Amygdala (tissue), 56 donors: Measurements from ENCODE around the gene BRD1.
A peak's percentile ranks its signal among the peaks of the same experiment; 100 is the strongest.
"Not testable (repeated sequence)": the region's sequence is repeated elsewhere in the genome, so short reads cannot be mapped to it uniquely, and the experiment has no call there.

Source experiments
- DNase-seq, 56 donors: peaks; one replicate each; lab custom pipeline; 2025; lab: John Stamatoyannopoulos, UW

The BRD1 gene

DNA sequence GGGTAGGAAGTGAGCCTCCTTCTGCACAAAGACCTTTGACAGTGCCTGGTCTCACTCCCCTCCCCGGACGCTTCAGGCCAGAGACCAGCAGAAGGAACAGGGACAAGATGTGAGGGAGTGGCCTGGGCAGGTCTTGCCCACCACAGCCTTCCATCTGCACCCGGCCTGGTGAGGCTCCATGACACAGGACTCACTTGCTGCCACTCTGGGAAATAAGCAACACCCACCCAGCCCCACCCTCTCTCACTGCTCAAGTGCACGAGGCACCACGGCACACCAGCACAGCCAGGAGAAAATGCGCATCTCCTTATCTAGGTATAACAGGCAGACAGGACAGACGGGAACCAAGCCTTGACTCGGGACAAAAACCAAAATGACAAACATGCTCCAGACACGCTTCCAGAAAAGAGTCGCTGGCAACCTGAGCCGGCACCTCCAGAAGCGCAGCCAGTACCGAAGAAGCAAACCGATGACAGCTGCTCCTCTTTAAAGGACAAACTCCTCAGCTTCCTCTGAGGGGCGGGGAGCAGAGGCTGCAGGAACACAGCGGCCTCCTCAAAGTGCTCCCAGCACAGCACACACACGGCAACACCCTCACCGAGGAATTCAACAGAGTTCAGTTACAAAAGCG lies 41.7 kb downstream of the BRD1 start:
- DNase-seq, result peak in 1 of 56 donors; percentile 33

DNA sequence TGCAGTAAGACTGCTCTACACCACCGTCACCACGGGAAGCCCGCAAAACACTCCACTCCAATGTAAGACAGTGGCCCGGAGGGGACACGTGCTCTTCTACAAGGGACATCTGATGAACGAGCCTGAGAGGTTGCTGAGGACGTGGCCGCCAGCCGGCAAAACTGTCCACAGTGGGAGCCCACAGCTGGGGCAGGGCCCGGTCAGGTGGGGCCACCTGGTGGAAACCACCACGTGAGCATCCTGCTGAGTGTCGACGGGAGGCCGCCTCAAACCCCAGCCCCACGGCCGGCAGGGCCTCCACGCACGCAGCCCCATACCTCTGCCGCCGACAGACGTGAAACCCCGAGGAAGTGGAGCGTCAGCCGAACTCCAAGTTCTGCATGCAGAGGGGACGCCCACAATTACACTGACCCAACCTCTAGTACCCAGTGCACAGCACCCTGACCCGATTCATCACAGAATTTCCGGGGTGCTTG lies 42.6 kb downstream of the BRD1 start:
- DNase-seq, result no peak

DNA sequence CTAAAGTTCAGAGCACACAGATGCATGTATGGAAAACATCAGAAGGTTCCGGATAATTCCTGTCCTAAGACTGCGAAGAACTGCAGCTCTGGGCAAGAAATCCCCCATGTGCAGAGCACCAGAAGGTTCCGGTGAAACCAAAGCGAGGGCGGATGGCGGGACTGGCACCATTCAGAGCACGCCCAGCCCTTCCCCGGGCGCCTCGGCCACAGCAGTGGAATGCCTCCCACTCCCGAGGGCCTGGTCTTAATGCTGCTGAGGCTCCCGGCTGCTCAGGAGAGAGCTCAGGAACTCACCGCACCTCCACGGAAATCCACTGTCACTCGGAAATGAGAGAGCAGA lies 43.1 kb downstream of the BRD1 start:
- no peak for DNase-seq

DNA sequence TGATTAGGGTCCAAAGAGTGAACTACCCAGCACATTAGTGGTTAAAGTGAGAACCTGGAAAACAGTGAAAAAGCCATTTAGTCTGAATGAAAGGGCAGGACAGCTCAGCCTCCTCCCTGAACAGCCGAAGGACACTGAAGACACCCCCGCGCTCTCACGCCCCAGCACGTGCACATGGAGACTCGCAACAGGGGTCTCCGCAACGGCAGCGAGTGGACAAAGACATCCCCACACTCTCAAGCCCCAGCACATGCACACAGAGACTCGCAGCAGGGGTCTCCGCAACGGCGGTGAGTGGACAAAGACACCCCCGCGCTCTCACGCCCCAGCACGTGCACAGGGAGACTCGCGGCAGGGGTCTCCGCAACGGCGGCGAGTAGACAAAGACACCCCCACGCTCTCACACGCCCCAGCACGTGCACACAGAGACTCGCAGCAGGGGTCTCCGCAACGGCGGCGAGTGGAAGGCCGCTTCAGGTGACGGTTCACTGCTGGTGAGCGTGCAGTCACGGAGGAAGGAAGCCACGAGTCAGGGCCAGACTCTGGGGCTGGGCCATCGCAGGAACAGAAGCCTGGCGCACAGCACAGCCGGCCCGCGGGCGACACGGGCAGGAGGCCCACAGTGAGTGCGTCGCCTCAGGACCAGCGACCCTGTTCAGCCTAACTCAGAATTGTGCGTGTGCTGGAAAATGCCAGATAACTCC lies 43.6 kb downstream of the BRD1 start:
- DNase-seq, result no peak

DNA sequence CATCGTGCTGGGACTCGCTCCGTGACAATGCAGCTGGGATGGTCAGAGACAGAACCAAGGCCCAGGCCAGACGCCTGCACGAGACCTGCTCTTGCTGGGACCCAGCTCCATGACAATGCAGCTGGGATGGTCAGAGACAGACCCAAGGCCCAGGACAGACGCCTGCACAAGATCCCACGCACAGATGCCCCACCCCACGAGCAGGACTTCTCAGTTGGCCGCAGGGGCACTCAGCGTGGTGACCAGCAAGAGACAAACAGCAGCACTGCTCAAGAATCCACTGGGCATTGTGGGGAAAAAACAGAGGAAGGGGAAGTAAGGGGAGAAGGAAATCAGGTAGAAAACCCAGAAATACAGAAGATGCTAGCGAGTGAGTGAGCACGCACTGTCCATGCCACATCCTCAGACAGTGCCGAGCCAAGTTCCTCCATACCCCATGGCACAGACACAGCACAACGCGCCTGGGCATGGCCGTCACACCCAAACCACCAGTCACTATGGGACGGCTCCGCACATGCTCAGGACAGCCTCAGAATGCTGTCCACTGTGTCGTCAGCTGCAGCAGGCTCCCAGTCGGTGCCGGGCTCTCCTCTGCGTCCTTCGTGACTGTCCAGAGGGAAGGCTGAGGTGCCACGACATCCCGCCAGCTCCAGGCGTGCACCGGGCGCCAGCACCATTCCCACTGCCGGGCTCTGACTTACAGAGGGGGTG lies 44.5 kb downstream of the BRD1 start:
- DNase-seq, result no peak

DNA sequence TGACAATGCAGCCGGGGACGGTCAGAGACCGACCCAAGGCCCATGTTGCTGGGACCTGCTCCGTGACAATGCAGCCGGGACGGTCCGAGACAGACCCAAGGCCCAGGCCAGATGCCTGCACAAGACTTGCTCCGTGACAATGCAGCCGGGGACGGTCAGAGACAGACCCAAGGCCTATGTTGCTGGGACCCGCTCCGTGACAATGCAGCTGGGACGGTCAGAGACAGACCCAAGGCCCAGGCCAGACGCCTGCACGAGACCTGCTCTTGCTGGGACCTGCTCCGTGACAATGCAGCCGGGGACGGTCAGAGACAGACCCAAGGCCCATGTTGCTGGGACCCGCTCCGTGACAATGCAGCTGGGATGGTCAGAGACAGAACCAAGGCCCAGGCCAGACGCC lies 45.8 kb downstream of the BRD1 start:
- DNase-seq, result not testable (repeated sequence)

DNA sequence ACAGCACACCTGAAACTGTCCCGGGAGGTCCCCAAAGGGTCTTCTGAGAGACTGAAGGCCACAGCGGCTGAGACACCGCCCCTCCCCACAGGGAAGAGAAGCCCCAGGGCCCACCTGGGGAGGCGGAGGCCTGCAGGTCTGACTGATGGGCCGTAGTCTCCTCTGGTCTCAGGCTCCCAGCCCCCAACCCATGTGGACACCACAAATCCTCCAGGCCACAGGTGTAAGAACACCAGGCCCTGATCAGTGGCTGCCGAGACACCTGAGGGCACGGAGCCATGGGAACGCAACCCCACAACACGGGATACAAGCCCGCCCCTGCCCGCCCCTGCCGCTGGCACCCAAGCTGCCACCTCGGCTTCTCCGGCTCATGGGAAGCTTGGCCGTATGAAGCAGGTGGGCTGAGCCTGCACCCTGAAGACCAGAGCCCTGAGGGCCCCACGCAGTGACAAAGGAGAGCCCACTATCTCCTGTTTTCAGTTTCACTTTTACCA lies 46.3 kb downstream of the BRD1 start:
- DNase-seq, result no peak

DNA sequence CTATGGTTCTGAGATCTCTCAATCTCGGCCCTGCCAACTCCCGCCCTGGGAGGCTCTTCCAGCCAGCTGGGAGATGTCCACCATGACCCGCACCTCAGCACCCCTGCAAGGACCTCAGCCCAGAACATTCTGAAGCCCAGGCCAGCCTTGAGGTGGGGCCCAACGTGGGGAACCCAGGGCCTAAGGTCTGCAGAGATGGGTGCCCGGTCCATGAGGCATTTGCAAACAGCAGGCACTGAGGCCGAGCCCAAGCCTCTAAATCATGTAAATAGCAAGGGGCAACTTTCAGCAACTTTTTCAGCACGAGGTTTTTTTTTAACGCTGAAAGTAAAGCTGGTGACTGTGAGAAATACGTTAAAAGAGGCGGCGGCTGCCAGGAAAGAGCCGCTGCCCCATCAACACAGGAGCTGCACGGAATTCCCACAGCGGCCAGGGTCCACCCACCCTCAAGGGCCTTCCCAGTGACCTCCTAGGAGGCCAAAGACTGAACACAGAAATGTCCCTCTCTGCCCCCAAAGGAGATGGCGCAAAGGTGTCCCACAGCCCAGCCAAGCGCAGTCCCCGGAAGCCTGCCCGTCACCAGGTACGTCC lies 46.9 kb downstream of the BRD1 start:
- no peak for DNase-seq

DNA sequence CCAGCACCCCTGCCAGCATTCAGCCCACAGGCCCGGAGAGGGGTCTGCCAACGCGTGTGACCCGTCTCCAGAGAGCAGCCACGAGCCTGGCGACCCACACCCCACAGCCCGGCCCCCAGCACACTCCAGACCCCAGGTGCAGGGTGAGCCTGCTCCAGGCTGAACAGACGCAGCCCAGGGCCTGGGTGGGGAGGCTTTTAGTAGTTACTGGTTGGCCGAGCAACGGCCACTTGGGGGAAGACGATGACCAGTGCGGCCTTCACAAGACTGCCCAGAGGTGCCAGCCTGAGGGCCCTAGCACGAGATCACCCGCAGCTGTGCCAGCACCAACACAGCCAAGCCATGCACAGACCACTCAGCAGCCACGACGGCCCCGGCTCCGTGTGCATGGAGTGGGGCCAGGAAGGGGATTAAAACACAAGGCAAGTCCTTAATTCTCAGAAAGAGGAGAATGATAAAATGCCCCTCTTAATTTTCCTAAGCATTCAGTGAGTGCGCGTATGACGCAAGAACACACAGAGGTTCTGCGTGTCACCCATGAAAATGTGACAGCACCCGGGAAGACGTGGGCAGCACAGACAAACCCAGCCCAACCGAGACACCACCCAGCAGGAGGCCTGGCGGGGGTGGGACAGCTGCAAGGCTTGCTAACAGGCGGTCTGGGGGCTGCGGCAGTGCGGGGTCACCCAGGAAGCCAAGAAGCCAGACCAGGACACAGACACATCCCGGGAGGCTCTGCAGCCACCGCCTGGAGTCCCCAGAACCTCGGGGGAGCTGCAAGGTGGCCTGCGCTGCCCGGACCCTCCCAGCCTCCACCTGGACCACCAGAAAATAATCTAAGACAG lies 47.6 kb downstream of the BRD1 start:
- peak in 13 of 56 donors; percentile 6 to 43 (median 23) for DNase-seq

DNA sequence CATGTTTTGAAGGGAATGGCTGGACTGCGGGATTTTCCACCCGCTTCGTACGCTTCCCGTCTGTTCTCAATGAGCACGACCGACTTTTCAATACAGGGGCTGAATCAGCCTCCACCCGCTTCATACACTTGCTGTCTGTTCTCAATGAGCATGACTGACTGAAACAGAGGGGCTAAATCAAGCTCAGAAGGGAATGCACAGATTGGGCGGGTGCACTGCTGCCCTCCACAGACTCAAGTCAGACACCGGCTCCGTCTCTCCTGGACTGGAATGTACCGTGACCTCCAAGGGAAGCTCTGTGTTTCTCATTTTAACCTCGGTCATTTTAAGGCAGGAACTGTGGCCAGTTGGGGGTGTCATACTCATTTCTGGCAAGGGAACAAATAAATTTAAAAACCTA lies 48.5 kb downstream of the BRD1 start:
- no peak for DNase-seq

DNA sequence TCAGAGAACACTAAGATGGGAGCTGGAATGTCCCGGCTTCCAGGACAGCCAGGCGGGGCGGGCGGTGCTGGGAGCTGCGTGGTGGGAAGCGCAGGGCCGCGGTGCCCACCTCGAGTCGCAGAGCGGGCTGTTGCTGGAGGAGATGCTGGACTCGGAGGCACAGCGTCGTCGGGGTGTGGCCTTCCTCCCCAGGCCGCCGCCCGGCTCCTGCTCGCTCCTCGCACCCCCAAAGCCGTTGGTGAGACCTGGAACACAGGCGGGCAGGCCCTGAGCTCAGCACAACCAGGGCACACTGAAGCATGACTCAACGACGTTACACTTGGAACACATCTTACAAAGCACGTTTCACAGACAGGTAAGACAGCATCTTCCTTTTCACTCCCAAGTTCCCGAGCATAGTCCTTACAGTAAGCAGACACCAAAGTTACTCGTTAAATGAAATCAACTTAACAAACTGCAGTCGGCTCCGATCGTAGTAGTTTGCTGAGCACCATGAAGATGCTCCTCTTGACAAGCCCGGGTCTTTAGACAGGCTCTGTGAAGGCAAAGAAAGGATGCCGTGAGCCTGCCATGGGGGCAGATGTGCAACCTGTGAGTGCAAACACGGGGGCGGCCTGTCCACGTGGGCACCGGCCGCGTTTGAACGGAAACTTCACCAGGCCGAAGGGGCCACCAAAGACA lies 50.0 kb downstream of the BRD1 start:
- DNase-seq, result no peak

DNA sequence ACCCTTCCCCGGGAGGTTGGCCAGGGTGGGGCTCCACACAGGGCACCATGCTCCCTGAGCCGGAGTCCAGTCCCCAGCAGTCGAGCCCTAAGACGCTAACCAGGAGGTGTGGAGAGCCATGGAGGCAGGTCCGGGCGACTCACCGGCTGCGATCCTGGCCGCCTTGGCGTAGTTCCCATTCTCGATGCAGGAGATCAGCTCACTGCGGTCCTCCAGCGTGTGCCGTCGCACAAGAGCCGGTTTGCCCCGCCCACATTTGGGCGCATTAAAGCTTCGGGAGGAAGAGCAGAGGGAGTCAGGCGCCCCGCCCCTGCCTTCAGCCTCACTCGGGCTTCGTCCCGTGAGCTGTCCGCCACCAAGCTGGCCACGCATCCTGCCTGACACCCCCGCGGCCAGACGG lies 50.8 kb downstream of the BRD1 start:
- DNase-seq, result no peak

DNA sequence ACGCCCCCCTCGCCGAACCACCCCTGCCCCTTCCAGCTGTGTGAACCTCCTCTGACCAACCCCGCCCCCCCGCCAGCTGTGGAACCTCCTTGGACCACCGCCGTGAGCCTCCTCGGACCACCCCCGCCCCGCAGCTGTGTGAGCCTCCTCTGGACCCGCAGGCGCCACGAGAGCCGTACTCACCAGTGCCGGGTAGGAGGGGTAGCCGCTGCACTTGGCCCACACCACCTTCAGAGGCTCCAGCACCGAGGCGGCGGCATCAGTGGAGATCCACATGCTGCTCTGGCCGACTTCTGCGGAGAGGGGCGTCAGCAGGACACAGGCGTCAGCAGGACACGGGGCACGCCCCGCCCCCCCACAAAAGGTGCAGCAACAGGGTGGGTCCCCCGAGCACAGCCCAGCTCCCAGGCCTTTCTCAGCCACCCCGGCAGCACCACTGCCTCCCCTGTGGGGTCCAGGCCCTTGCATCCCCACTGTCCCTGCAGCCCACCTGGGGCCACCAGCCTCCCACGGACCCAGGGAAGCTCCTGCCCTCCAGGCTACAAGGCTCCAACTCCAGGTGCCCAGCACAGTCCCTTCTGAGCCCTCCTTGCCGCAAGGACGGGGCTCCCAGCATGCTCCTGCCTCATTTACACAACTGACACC lies 51.7 kb downstream of the BRD1 start:
- no peak for DNase-seq

DNA sequence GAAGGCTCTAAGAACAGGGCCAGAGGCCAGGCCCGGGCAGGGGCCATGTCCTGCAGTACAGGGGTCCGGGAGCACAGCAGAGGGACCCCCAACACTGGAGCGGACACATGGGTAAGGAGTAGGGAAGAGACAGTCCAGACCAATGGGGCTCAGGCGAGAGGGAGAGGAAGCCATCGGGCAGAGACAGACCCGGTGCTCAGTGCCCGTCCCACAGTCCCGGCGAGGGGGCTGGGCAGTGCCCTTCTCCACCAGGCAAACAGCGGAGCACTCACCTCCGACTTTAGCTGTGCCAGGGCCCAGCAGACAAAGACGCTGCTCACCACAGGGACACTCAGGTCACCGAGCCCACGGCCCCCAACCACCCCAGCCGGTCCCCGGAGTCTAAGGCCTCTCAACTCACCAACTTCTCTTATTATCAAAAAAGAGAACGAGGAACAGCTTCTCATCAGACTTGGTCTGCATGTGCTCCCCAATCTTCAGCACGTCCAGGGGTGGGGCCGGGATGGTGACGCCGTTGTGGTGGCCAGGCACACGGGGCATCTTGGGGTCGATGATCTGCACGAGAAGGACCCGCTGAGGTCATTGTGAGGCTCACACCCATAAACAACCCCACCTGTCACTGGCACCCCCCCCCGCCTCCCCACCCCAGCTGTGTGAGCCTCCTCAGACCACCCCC lies 52.3 kb downstream of the BRD1 start:
- no peak for DNase-seq

DNA sequence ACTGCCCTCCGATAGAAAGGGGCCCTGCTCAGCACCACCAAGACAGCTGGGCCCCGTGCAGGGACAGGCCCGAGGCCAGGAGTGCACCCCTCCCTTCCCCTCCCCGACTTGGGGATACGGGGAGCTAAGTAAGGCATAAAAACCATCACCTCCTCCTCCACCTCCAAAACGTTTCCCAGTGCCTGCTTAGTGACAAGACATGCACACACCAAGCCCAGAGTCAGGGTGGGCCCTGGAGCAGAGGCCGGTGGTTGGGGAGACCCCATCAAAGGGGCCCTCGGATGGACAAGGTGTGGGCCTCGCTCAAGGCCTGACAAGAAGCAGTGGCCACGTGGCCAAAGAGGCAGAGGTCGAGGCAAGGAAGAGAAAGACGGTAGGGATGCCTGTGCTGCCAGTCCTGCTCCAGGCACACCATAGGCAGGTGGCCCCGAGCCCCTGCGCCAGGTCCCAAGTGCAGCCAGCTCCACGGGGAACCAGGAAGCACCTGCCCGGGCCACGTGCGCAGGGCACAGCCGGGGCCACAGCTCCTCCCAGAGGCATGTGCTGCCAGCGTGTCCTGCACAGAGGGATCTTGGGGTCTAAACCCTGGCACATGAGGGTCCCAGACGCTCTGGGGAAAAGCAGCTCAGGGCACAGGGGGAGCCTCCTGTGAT lies 53.0 kb downstream of the BRD1 start:
- DNase-seq, result no peak

DNA sequence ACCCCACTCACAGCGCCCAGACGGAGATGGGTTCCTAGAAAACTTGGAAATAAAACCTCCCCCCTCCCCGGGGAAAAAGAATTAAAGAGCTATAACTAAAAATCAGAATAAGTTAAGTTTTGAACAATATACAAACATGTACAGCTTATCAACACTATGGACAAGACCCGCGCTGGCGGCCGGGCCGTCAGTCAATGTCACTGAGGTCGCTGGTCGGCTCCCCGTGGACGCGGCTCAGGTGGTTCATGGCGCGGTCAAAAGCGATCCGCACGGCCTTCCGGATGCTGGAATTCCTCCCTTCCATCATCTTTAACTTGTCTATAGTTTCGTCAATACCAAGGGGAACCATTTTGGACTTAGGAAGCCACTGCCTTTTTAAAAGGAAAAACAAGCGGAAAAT lies 53.6 kb downstream of the BRD1 start:
- DNase-seq, result no peak

DNA sequence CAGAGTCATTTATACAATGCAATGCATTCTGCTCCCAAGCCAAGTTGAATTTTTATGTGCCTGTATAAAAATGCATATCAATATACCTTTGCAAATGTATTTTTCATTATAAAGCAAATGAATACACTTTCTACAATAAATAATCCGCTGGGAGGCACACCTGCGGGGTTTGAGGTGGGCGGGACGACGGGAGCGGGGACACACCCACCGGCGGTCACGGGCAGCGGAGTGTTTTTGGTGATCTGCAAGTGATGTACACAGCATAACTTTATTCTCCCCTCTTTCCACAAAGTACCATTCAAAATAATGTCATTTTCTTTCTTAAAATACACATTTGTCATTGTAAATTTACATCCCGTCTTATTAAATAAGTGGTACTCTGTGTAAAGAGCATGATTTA lies 54.1 kb downstream of the BRD1 start:
- DNase-seq, result no peak

DNA sequence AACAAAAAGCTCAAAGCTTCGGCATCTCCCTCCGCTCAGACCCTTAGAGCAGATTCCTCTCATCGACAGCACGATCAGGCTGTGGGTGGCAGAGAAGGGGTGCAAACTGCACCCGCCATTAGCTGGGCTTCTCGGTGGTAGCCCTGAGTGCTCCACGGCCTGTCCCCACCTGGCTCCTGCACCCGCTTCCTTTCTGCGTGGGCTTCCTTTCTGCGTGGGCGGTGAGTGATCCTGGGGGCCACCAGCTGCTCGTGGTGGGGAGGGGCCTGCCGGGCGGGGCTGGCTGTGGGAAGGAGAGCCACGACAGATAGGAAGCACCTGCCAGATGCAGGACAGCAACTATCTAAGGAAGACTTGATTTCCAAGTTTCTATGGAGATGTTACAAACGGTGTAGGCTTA lies 55.0 kb downstream of the BRD1 start:
- DNase-seq, result no peak
